ENCODE measurements around the gene LRRTM4. TPM values are rescaled to one million over a fixed set of nuclear protein-coding genes. Genes with fewer than 3 reads are reported as not detected.
"Not testable (repeated sequence)": the region's sequence is repeated elsewhere in the genome, so short reads cannot be mapped to it uniquely, and the experiment has no call there.

The LRRTM4 gene
- total RNA-seq, 1 donor from 2014 or later: 5.4 TPM

DNA sequence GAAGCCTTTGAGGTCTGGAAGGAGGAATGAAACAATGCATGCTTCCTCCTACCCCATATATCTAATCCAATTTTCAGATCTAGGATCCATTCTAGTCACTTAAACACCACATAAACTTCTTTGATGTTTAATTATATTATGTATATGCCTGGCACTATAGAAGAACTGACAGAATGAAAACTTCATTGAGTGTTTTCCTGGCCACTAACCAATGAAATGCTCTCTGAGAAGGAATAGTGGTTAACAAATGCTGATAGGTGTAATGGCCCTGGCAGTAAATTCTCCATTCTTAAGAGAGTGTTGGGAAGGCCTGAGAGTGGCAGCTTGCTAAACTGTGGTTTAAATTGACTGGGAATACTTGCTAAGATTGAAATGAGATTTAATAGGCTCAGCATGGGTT lies 710.0 kb downstream of the LRRTM4 start:
- Mint-ChIP-seq H3K27ac (no peak overlapping the region), H3K4me1 (ENCODE audit: unreplicated experiment) (no peaks in the 10 kb centered on the region), H3K36me3 (no peaks in the 10 kb centered on the region), H3K27me3 (no peaks in the 10 kb centered on the region), H3K4me3 (no peak overlapping the region), H3K9me3 (no peaks in the 10 kb centered on the region)
- TF ChIP-seq, protein P1, sequence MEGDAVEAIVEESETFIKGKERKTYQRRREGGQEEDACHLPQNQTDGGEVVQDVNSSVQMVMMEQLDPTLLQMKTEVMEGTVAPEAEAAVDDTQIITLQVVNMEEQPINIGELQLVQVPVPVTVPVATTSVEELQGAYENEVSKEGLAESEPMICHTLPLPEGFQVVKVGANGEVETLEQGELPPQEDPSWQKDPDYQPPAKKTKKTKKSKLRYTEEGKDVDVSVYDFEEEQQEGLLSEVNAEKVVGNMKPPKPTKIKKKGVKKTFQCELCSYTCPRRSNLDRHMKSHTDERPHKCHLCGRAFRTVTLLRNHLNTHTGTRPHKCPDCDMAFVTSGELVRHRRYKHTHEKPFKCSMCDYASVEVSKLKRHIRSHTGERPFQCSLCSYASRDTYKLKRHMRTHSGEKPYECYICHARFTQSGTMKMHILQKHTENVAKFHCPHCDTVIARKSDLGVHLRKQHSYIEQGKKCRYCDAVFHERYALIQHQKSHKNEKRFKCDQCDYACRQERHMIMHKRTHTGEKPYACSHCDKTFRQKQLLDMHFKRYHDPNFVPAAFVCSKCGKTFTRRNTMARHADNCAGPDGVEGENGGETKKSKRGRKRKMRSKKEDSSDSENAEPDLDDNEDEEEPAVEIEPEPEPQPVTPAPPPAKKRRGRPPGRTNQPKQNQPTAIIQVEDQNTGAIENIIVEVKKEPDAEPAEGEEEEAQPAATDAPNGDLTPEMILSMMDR (conservative IDR thresholded peaks at IDR 0.05): no peak
- no peak for DNase-seq (ENCODE audit: extremely low spot score, unreplicated experiment)

DNA sequence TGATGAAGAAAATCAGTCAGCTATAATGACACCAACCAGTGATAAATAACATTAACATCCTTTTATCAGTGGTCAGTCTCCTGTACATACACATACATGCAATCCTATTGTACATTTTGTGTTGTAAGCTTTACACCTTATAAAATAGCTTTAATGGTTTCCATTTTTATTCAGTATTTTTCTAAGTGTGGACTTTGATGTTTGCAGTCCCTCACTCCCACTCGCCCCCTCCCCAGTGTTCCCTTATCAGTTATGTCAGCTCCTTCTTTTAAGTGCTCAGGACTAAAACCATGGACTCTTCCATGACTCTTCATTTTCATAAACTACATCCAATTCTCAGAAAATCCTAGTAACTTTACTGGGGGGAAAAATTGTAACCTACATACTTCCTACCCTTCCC lies 713.0 kb downstream of the LRRTM4 start:
- Mint-ChIP-seq H3K9me3 (no peaks in the 10 kb centered on the region), H3K4me1 (ENCODE audit: unreplicated experiment) (no peaks in the 10 kb centered on the region), H3K27ac (no peak overlapping the region), H3K36me3 (no peaks in the 10 kb centered on the region), H3K27me3 (no peaks in the 10 kb centered on the region), H3K4me3 (no peak overlapping the region)
- TF ChIP-seq, protein P1 (conservative IDR thresholded peaks at IDR 0.05): no peak
- no peak for DNase-seq (ENCODE audit: extremely low spot score, unreplicated experiment)

DNA sequence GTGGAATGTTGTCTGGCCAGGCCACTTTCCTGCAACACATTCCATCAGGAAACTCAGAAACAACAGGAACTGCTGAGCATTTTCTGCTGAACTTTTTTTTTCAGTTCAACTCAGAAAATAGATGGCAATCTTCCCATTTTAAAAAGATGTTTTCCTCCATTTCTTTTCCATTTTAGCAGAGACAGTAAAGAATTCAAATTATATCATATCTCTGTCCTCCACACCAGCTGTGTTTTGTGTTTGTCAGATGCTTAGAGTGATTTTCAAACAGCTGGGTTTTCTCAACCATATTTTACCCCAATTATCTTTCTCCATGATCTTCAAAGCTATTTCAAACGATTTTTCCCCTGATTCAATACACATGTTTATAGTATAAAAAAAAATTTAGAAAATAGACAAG lies 713.4 kb downstream of the LRRTM4 start:
- H3K27ac Mint-ChIP-seq: no peak overlapping the region
- H3K27me3 Mint-ChIP-seq: no peaks in the 10 kb centered on the region
- no peaks in the 10 kb centered on the region for H3K36me3 Mint-ChIP-seq

DNA sequence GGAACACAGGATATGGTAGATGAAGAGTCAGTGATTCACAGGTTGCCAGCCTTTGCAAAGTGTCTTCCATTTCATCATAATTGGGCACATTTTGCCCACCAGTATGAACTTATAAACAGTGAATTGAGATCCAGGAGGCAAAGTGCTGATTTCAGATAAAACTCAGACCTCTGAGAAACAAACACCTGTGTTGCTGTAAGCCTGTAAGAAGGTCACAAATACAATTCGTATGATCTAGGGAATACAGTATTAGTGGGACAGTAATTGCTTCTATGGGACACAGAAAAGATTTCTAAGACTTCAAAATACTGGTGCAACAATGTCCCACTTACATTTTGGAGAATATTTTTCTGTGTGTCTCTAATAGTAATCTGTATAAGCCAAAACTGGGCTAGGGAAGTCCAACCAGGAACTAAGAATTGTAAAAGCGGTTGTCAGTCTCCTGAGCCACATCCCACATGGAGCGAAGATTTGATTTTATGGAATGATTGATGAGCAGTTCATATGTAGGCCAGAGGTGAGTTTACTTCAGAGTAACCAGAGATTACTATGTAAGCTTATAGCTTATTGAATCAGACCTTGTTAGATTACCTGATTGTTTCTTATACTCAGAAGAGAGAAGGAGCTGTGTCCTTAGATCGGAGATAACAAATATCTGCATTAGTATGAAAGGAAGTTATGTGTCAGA lies 728.4 kb downstream of the LRRTM4 start:
- no peaks in the 10 kb centered on the region for H3K36me3 Mint-ChIP-seq
- H3K4me1 Mint-ChIP-seq (ENCODE audit: unreplicated experiment): no peaks in the 10 kb centered on the region
- H3K27me3 Mint-ChIP-seq: no peaks in the 10 kb centered on the region
- no peak for DNase-seq (ENCODE audit: extremely low spot score, unreplicated experiment)
- H3K9me3 Mint-ChIP-seq: peaks cover 4% of the 10 kb centered on the region
- TF ChIP-seq, protein P1 (conservative IDR thresholded peaks at IDR 0.05): no peak
- H3K4me3 Mint-ChIP-seq: no peak overlapping the region
- H3K27ac Mint-ChIP-seq: no peak overlapping the region

More for the DNA sequence above, 713.4 kb downstream of the LRRTM4 start:
- H3K9me3 Mint-ChIP-seq: no peaks in the 10 kb centered on the region
- no peak overlapping the region for H3K4me3 Mint-ChIP-seq
- no peaks in the 10 kb centered on the region for H3K4me1 Mint-ChIP-seq (ENCODE audit: unreplicated experiment)
- TF ChIP-seq, protein P1 (conservative IDR thresholded peaks at IDR 0.05): no peak
- DNase-seq (ENCODE audit: extremely low spot score, unreplicated experiment): no peak

DNA sequence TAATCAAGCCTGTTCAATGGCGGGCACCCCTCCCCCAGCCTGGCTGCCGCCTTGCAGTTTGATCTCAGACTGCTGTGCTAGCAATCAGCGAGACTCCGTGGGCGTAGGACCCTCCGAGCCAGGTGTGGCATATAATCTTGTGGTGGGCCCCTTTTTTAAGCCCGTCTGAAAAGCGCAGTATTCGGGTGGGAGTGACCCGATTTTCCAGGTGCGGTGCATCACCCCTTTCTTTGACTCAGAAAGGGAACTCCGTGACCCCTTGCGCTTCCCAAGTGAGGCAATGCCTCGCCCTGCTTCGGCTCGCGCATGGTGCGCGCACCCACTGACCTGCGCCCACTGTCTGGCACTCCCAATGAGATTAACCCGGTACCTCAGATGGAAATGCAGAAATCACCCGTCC lies 740.9 kb downstream of the LRRTM4 start:
- peak overlapping the region; percentile 55 for H3K4me3 Mint-ChIP-seq
- not testable (repeated sequence) for H3K36me3 Mint-ChIP-seq; H3K9me3 Mint-ChIP-seq; H3K27me3 Mint-ChIP-seq; H3K4me1 Mint-ChIP-seq (ENCODE audit: unreplicated experiment); H3K27ac Mint-ChIP-seq; DNase-seq (ENCODE audit: extremely low spot score, unreplicated experiment)

DNA sequence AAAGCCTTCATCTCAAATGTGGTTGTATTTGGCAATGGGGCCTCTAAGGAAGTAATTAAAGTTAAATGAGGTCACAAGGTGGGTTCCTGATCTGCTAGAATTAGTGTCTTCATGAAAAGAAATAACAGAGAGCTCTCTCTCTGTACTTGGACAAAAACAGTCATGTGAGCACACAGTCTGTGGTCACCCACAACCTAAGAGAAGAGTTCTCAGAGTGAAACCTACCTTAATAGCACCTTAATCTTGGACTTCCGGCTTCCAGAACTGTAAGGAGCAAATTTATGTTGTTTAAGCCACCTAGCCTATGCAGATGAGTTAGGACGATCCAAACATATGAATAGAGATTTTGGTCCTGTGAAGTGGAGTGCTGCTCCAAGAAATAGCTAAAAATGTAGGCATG lies 758.9 kb downstream of the LRRTM4 start:
- H3K27ac Mint-ChIP-seq: no peak overlapping the region
- TF ChIP-seq, protein P1 (conservative IDR thresholded peaks at IDR 0.05): no peak
- H3K36me3 Mint-ChIP-seq: no peaks in the 10 kb centered on the region
- no peak overlapping the region for H3K4me3 Mint-ChIP-seq
- DNase-seq (ENCODE audit: extremely low spot score, unreplicated experiment): no peak
- no peaks in the 10 kb centered on the region for H3K9me3 Mint-ChIP-seq
- H3K27me3 Mint-ChIP-seq: no peaks in the 10 kb centered on the region
- no peaks in the 10 kb centered on the region for H3K4me1 Mint-ChIP-seq (ENCODE audit: unreplicated experiment)

Data from type B pancreatic cell (in vitro differentiated cells).